Mesenchymal stem cell (in vitro differentiated cells and primary cell): ENCODE data around the gene AKAP13.

Source experiments
- DNase-seq: peaks from one replicate; pipeline ENCODE4 v3.0.0-alpha.2; 2013
- H2AFZ ChIP-seq: one replicate; pipeline ENCODE4 v1.6.1; 2013; ENCODE audit warnings: low read depth, mild to moderate bottlenecking, control low read depth, inconsistent platforms, low read length, moderate library complexity
- H2AK5ac ChIP-seq: 2 replicates; pipeline ENCODE4 v1.6.1; 2013; ENCODE audit warnings: low read length, moderate library complexity, mild to moderate bottlenecking, inconsistent platforms; ENCODE audit not compliant: severe bottlenecking
- H2BK120ac ChIP-seq: one replicate; pipeline ENCODE4 v1.6.1; 2013; ENCODE audit warnings: low read depth, mild to moderate bottlenecking, inconsistent platforms, low read length, moderate library complexity
- H2BK12ac ChIP-seq, 2 experiments: one replicate each; pipeline ENCODE4 v1.6.1; 2013; ENCODE audit warnings: inconsistent platforms in 2 of 2, low read length in 2 of 2, mild to moderate bottlenecking in 2 of 2, moderate library complexity in 2 of 2, control low read depth in 1 of 2
- H2BK15ac ChIP-seq: one replicate; pipeline ENCODE4 v1.6.1; 2013; ENCODE audit warnings: mild to moderate bottlenecking, low read depth, inconsistent platforms; ENCODE audit not compliant: poor library complexity, severe bottlenecking
- H2BK5ac ChIP-seq: 2 replicates; pipeline ENCODE4 v1.6.1; 2013; ENCODE audit warnings: low read depth, mild to moderate bottlenecking, low read length, control low read depth, inconsistent platforms; ENCODE audit not compliant: poor library complexity, severe bottlenecking
- H3K14ac ChIP-seq, 2 experiments: one replicate each; pipeline ENCODE4 v1.6.1; 2013; ENCODE audit warnings: inconsistent platforms in 2 of 2, low read length in 2 of 2, control low read depth in 1 of 2, mild to moderate bottlenecking in 1 of 2, moderate library complexity in 1 of 2
- H3K18ac ChIP-seq, 2 experiments: one replicate each; pipeline ENCODE4 v1.6.1; 2013; ENCODE audit warnings: inconsistent platforms in 2 of 2, low read length in 2 of 2, control low read depth in 1 of 2, low read depth in 1 of 2, mild to moderate bottlenecking in 1 of 2
- H3K23ac ChIP-seq, 2 experiments: one replicate each; pipeline ENCODE4 v1.6.1; 2013; ENCODE audit warnings: inconsistent platforms in 2 of 2, low read length in 2 of 2, mild to moderate bottlenecking in 2 of 2, moderate library complexity in 2 of 2, control low read depth in 1 of 2
- H3K27ac ChIP-seq: 2 replicates; pipeline ENCODE4 v1.5.1; 2013; ENCODE audit warnings: mild to moderate bottlenecking, moderate library complexity, low read length, control low read depth, inconsistent platforms; ENCODE audit not compliant: poor library complexity, severe bottlenecking
- H3K27me3 ChIP-seq, 2 experiments: 2 replicates each; pipeline versions ENCODE4 v1.6.1 to v1.7.0; 2013; ENCODE audit warnings: low read length in 2 of 2, mild to moderate bottlenecking in 2 of 2, moderate library complexity in 2 of 2, control low read depth in 1 of 2, inconsistent platforms in 1 of 2; ENCODE audit not compliant: control insufficient read depth in 1 of 2, insufficient read depth in 1 of 2
- H3K36me3 ChIP-seq, 2 experiments: 2 replicates each; pipeline versions ENCODE4 v1.6.1 to v1.7.0; 2013; ENCODE audit warnings: low read length in 2 of 2, control low read depth in 1 of 2, inconsistent platforms in 1 of 2, low read depth in 1 of 2, mild to moderate bottlenecking in 1 of 2; ENCODE audit not compliant: insufficient read depth in 2 of 2, control insufficient read depth in 1 of 2
- H3K4ac ChIP-seq, 2 experiments: one replicate each; pipeline ENCODE4 v1.6.1; 2013; ENCODE audit warnings: inconsistent platforms in 2 of 2, low read length in 2 of 2, mild to moderate bottlenecking in 2 of 2, moderate library complexity in 2 of 2, control low read depth in 1 of 2, low read depth in 1 of 2
- H3K4me1 ChIP-seq: 2 replicates; pipeline ENCODE4 v1.6.1; 2013; ENCODE audit warnings: low read depth, low read length, control low read depth; ENCODE audit not compliant: control insufficient read depth, insufficient read depth
- H3K4me2 ChIP-seq: 2 replicates; pipeline ENCODE4 v1.6.1; 2013; ENCODE audit warnings: low read length, mild to moderate bottlenecking, inconsistent platforms; ENCODE audit not compliant: poor library complexity, severe bottlenecking
- H3K4me3 ChIP-seq, 2 experiments: 2 replicates each; pipeline versions ENCODE4 v1.5.1 to v1.7.0; 2013; ENCODE audit warnings: low read length in 2 of 2, mild to moderate bottlenecking in 2 of 2, control low read depth in 1 of 2, low read depth in 1 of 2; ENCODE audit not compliant: insufficient read depth in 1 of 2
- H3K79me1 ChIP-seq: replicated peaks from 2 replicates; pipeline ENCODE4 v1.6.1; 2013; ENCODE audit warnings: mild to moderate bottlenecking, control low read depth, low read length, inconsistent platforms; ENCODE audit not compliant: poor library complexity, severe bottlenecking
- H3K9ac ChIP-seq: 2 replicates; pipeline ENCODE4 v1.7.0; 2013; ENCODE audit warnings: mild to moderate bottlenecking, low read length, moderate library complexity
- H3K9me3 ChIP-seq: 2 replicates; pipeline ENCODE4 v1.7.0; 2013; ENCODE audit warnings: mild to moderate bottlenecking, low read length; ENCODE audit not compliant: control insufficient read depth
- H4K8ac ChIP-seq: one replicate; pipeline ENCODE4 v1.6.1; 2013; ENCODE audit warnings: inconsistent platforms, mild to moderate bottlenecking, low read length, moderate library complexity
- H4K91ac ChIP-seq: one replicate; pipeline ENCODE4 v1.6.1; 2013; ENCODE audit warnings: mild to moderate bottlenecking, low read length, inconsistent platforms
- WGBS: methylation state at CpG from one replicate; pipeline ENCODE4 v1.1.7; 2013; ENCODE audit warnings: mixed read lengths; 5-methylcytosine and 5-hydroxymethylcytosine counted together

AKAP13 gene

GRCh38 chr15:85551221-85551832, 170.9 kb downstream of the AKAP13 start:
- H3K18ac ChIP-seq = no peak overlapping the region
- no peak overlapping the region for H2BK15ac ChIP-seq
- H3K4me2 ChIP-seq = no peak overlapping the region
- H4K91ac ChIP-seq = no peak overlapping the region
- H3K23ac ChIP-seq = no peak overlapping the region
- H3K4me1 ChIP-seq = no peaks in the 10 kb centered on the region
- H3K4ac ChIP-seq = no peak overlapping the region
- no peak overlapping the region for H2AFZ ChIP-seq
- H3K4me3 ChIP-seq = no peak overlapping the region
- H3K9me3 ChIP-seq = no peaks in the 10 kb centered on the region
- no peak overlapping the region for H2BK120ac ChIP-seq
- no peak overlapping the region for H2BK12ac ChIP-seq
- H3K27me3 ChIP-seq = no peaks in the 10 kb centered on the region
- no peak overlapping the region for H2BK5ac ChIP-seq
- H3K14ac ChIP-seq = no peak overlapping the region
- H4K8ac ChIP-seq = no peak overlapping the region
- no peak overlapping the region for H3K9ac ChIP-seq
- no peak overlapping the region for H2AK5ac ChIP-seq
- H3K36me3 ChIP-seq = peaks cover 10 to 13% of the 10 kb centered on the region in 2 experiments
- peak; percentile 67 for DNase-seq
- H3K79me1 ChIP-seq = peaks cover 15% of the 10 kb centered on the region
- H3K27ac ChIP-seq = no peak overlapping the region
- 88% methylated on average over 2 of the region's 3 CpGs for WGBS

GRCh38 chr15:85554852-85555521, 174.6 kb downstream of the AKAP13 start:
- H3K4me1 ChIP-seq = no peaks in the 10 kb centered on the region
- H3K36me3 ChIP-seq = peaks cover 7 to 11% of the 10 kb centered on the region in 2 experiments
- H3K9me3 ChIP-seq = no peaks in the 10 kb centered on the region
- H3K27me3 ChIP-seq = no peaks in the 10 kb centered on the region
- no peak overlapping the region for H3K18ac ChIP-seq
- H3K14ac ChIP-seq = no peak overlapping the region
- H3K9ac ChIP-seq = no peak overlapping the region
- peaks cover 19% of the 10 kb centered on the region for H3K79me1 ChIP-seq
- H3K23ac ChIP-seq = no peak overlapping the region
- no peak overlapping the region for H2BK120ac ChIP-seq
- H4K91ac ChIP-seq = no peak overlapping the region
- H2AK5ac ChIP-seq = no peak overlapping the region
- H3K4ac ChIP-seq = no peak overlapping the region
- no peak overlapping the region for H3K27ac ChIP-seq
- H2AFZ ChIP-seq = no peak overlapping the region
- no peak overlapping the region for H3K4me2 ChIP-seq
- WGBS = 99% methylated on average over 6 of the region's 7 CpGs
- H3K4me3 ChIP-seq = no peak overlapping the region
- H4K8ac ChIP-seq = no peak overlapping the region
- no peak for DNase-seq
- H2BK15ac ChIP-seq = no peak overlapping the region
- no peak overlapping the region for H2BK5ac ChIP-seq
- no peak overlapping the region for H2BK12ac ChIP-seq

- Histone ChIP-seq H3K79me1 (peaks cover 21% of the 10 kb centered on the region), H3K4me1 (no peaks in the 10 kb centered on the region), H3K27ac (no peak overlapping the region), H4K8ac (no peak overlapping the region), H2BK5ac (no peak overlapping the region), H3K18ac (no peak overlapping the region), H3K4me3 (no peak overlapping the region), H3K36me3 (peaks cover 0 to 8% of the 10 kb centered on the region in 2 experiments), H3K4me2 (no peak overlapping the region), H4K91ac (no peak overlapping the region), H2BK15ac (no peak overlapping the region), H3K14ac (no peak overlapping the region), H2BK12ac (no peak overlapping the region), H3K23ac (no peak overlapping the region), H3K4ac (no peak overlapping the region), H2AK5ac (no peak overlapping the region), H2BK120ac (no peak overlapping the region), H2AFZ (no peak overlapping the region), H3K27me3 (no peaks in the 10 kb centered on the region), H3K9me3 (no peaks in the 10 kb centered on the region), H3K9ac (no peak overlapping the region)
- DNase-seq = no peak
- WGBS = 100% methylated on average over 3 of the region's 5 CpGs
Observed at GRCh38 chr15:85555875-85556617, 175.6 kb downstream of the AKAP13 start.

- Histone ChIP-seq H3K23ac (no peak overlapping the region), H3K9me3 (no peaks in the 10 kb centered on the region), H3K4me1 (no peaks in the 10 kb centered on the region), H3K14ac (no peak overlapping the region), H2AK5ac (no peak overlapping the region), H2BK15ac (no peak overlapping the region), H3K79me1 (peaks cover 21% of the 10 kb centered on the region), H3K4me3 (no peak overlapping the region), H4K8ac (no peak overlapping the region), H2BK5ac (no peak overlapping the region), H3K18ac (no peak overlapping the region), H2BK120ac (no peak overlapping the region), H3K36me3 (peaks cover 4 to 8% of the 10 kb centered on the region in 2 experiments), H3K4ac (no peak overlapping the region), H3K4me2 (no peak overlapping the region), H3K27ac (no peak overlapping the region), H4K91ac (no peak overlapping the region), H2BK12ac (no peak overlapping the region), H2AFZ (no peak overlapping the region), H3K27me3 (no peaks in the 10 kb centered on the region), H3K9ac (no peak overlapping the region)
- no CpG with 5 or more reads among the region's 2 CpGs for WGBS
- no peak for DNase-seq
Observed at GRCh38 chr15:85556618-85556895, 176.2 kb downstream of the AKAP13 start.
